Fibroblast of gingiva (primary cell): Measurements from ENCODE around the gene SLIT3.

ENCODE experiments used
- DNase-seq: peaks from one replicate; pipeline ENCODE4 v3.0.0-alpha.2; 2011; ENCODE audit warnings: low read depth

SLIT3 gene

GRCh38 chr5:168697034-168697720, 603.8 kb downstream of the SLIT3 start:
- no peak for DNase-seq

GRCh38 chr5:168696611-168697010, 604.3 kb downstream of the SLIT3 start:
- DNase-seq: no peak

DNA sequence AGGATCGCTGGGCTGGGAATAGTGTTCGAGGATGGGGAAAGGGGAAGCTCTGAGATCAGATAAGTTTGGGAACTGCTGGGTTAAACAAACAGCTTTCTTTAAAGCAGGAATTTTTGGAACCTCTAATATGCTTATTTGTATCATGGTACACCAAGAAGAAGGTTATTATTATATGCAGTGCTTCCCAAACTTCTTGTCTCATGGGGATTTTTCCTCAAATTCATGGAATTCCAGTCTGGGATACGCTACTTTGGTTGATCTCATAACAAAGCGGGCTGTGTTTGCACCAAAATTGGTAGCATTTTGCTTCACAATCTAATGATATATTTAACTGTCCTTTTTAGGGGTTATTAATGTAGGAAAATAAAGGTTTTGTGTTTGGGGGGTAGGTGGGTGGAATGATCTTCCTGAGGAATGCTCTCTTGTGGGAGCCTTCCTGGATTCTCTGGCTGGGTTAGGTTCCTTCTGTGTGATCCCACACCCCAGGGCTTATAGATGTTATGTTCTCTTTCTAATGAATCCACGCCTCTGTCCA, 605.6 kb downstream of the SLIT3 start:
- no peak for DNase-seq

- no peak for DNase-seq
These were observed 606.6 kb downstream of the SLIT3 start for GRCh38 chr5:168694289-168694688.

DNA sequence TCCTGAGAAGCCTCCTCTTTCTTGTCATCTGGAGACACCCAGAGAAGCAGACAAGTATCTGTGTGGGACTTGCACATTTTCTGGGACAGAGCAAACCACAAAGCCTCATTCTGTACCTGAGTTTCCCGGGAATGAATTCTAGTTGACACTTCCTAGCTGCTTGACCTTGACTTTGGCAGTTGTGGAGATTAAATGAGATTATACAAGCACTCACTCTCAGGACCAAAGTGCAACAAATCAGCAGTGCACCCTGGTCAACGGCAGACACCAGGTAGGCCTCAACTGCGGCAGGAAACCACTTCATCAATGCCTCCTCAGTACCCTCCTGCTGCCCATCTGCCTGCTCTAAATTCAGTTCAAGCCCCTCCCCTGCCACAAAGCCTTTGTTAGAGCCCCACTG, 607.1 kb downstream of the SLIT3 start:
- DNase-seq: no peak

- no peak for DNase-seq
These were observed 607.6 kb downstream of the SLIT3 start for GRCh38 chr5:168693297-168693696.

GRCh38 chr5:168691891-168692290, 609.0 kb downstream of the SLIT3 start:
- DNase-seq: no peak

DNA sequence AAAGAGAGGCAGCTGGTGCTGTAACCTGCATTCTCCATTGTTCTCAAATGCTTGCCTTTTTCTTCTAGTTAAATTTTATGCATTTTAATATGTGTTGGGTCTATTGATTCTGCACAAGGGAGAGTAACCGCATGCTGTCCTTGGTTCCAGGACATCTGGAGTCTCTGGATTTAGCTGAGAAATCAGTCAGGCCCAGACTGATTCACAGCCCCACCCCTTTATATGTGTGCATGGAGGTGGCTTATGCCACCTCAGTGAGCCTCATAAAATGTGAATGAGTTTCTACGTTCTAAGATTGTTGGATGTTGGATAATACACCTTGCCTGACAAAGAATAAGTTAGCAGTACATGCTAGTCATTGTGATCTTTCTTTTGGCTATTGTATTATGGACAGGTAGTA, 611.7 kb downstream of the SLIT3 start:
- no peak for DNase-seq

DNA sequence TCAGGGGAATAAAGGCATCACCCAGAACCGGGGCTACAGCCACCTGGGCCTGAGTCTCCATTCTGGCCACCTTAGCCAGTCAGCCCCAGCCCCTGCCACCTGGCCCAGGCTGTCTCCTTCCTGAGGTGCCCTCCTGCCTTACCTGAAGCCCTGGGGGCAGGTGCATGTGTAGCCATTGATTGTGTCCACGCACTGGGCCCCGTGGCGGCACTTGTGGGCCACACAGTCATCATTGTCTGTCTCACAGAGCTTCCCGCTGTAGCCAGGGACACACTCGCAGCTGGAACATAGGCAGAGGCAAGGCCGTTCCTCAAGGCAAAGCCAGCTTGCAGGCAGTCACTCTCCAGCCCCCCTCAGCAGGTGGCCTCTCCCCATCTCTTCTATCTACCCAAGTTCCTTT, 614.1 kb downstream of the SLIT3 start:
- DNase-seq: no peak

- no peak for DNase-seq
These were observed 615.4 kb downstream of the SLIT3 start for GRCh38 chr5:168685566-168685965.

DNA sequence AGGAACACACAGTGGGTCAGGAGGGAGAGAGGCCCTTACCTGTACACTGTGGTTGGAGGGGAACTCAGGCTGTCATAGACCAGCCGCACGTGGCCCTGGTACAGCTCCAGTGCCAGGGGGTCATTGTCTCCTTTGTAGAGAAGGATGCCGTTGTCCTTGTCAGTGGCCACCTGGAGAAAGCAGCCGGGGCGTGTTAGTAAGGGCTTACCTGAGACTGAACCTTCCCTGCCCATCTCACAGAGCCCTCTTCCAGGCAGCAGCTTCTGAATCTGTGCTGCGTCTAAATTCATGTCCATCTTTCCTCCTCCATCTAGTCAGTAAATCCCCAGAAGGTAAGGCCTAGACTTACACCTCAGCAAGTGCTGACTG, 617.0 kb downstream of the SLIT3 start:
- DNase-seq: no peak

- no peak for DNase-seq
These were observed 617.6 kb downstream of the SLIT3 start for GRCh38 chr5:168683247-168683926.

DNA sequence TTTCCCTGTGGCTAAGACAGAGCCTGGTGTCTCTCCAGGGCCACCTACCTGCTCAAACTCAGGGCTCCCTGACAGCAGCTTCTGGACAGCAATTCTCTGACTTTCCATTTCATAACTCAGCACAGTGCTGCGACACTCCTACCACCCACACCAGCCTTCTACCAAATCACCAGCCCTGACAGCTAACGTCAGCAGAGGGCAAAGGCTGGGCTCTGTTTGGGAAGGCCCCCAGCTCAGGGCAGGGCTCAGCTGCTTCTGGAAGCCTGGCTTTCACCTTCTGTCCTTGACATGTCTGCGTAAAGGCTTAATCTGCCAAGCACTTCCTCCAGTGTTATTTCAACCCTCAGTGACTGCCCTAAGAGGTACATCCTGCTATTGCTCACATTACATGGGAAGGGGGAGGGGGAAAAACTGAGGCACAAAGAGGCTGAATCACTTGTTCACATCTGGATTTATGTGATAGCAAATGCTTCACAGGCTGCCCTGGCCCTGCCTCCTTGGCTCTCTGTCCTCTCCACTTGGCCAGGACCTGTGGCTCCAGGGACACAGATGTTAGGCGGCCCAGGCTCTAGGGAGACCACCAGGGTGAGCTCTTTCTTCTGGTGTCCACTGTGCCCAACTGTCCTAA, 619.3 kb downstream of the SLIT3 start:
- DNase-seq: peak; percentile 26

GRCh38 chr5:168680395-168680794, 620.5 kb downstream of the SLIT3 start:
- no peak for DNase-seq

- peak; percentile 53 for DNase-seq
These were observed 621.4 kb downstream of the SLIT3 start for GRCh38 chr5:168679515-168679920.

DNA sequence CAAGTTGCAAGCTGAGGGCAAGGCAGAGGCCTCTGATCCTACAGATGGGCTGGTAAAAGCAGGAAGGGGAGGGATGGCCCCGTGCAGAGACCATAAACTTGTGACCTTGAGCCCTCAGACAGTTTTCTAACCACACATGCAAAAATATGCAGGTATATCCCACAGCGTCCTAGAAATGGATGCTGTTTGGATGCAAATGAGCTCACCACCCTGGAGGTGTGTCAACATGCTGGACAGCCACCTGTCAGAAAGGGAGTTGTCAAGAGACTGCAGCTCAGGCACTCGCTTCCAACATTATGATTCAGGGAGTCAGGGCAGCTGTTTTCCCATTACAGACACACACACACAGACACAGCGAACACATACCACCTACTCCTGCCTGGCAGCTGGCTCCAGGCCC, 624.4 kb downstream of the SLIT3 start:
- DNase-seq: no peak

DNA sequence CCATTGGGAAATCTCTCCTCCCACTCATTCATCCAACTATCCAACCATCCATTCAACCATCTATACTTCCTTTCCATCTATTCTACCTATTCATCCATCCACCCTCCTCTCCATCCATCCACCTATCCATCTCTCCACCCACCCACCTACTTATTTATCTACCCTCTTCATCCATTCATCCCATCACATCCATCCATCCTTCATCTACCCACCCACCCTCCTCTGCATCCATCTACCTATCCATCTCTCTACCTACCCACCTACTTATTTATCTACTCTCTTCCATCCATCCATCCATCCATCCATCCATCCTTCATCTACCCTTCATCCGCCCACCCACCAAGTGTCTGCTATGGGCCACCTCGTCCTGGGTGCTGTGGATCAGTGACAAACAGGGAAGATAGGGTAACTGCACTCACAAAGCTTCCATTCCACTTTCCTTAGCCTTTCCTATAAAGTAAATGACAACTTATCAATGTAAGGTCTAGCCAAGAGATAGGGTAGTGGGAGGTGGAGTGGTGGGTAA, 625.0 kb downstream of the SLIT3 start:
- DNase-seq: no peak

DNA sequence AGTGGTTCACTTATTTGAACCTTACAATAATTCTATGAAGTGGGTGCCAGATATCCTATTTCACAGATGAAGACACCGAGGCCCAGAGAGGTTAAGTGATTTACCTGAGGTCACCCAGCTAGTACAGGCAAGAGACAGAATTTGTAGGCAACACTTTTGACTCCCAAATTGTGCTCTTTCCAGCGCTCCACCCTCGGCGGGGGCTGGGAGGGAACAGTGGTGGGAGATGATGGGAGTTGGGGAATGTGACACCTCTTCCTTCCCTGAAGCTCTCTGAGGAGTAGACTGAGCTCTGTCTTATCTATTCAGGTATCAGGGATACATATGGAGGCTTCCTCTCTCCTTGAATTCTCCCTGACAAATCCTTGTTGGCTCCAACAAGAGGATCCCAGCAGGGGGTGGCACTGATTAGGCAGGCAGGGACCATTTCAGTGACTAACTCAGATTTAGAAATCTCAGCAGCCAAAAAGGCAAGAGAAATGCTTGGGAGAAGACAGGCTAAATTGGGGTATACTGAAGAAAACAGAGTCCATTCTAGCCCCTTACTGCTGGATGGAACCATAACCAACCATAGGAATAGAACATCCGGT, 626.0 kb downstream of the SLIT3 start:
- no peak for DNase-seq

GRCh38 chr5:168672888-168673287, 628.1 kb downstream of the SLIT3 start:
- no peak for DNase-seq

- DNase-seq: no peak
These were observed 628.9 kb downstream of the SLIT3 start for GRCh38 chr5:168672016-168672415.

- DNase-seq: no peak
These were observed 629.9 kb downstream of the SLIT3 start for GRCh38 chr5:168670881-168671575.
